Astrocyte of the spinal cord (primary cell): Measurements from ENCODE around the gene CORO2B.

Source experiments
- DNase-seq: peaks from one replicate; pipeline ENCODE4 v3.0.0; 2011; ENCODE audit warnings: low read depth, low spot score
- H3K4me3 ChIP-seq: 2 replicates; pipeline ENCODE4 v1.5.1; 2011; ENCODE audit warnings: low read depth, mild to moderate bottlenecking, low read length, moderate library complexity
- in situ Hi-C: cut with HindIII; loops from 2 replicates; pipeline ENCODE4 v1.10.0; 2017; ENCODE audit warnings: low sequenced_read_pairs
- TF ChIP-seq, protein P1 (sequence below): IDR thresholded peaks from 2 replicates; pipeline ENCODE4 v1.5.1; 2012; ENCODE audit warnings: low read depth, mild to moderate bottlenecking, low read length, inconsistent platforms

The CORO2B gene

DNA sequence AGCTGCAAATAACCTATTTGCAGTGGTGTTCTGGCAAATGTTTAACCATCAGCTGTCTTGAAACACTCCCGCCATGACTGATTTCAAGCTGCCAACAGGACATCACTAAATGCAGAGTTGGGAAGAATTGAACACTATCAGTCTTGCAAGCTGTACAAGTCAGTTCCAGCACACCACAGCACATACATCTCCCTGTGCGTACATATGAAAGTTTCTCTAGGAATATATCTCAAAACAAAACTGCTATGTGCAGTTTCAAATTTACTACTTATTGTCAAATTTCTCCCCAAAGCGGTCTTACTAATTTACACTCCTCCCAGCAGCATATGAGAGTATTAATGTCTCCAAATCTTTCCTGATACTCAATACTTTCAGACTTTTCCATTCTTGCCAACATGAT is 30.4 kb upstream of the CORO2B start:
- in situ Hi-C loops, result no loop called here
- DNase-seq, result no peak
- TF ChIP-seq, protein P1, sequence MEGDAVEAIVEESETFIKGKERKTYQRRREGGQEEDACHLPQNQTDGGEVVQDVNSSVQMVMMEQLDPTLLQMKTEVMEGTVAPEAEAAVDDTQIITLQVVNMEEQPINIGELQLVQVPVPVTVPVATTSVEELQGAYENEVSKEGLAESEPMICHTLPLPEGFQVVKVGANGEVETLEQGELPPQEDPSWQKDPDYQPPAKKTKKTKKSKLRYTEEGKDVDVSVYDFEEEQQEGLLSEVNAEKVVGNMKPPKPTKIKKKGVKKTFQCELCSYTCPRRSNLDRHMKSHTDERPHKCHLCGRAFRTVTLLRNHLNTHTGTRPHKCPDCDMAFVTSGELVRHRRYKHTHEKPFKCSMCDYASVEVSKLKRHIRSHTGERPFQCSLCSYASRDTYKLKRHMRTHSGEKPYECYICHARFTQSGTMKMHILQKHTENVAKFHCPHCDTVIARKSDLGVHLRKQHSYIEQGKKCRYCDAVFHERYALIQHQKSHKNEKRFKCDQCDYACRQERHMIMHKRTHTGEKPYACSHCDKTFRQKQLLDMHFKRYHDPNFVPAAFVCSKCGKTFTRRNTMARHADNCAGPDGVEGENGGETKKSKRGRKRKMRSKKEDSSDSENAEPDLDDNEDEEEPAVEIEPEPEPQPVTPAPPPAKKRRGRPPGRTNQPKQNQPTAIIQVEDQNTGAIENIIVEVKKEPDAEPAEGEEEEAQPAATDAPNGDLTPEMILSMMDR, result no peak
- H3K4me3 ChIP-seq, result no peak overlapping the region

DNA sequence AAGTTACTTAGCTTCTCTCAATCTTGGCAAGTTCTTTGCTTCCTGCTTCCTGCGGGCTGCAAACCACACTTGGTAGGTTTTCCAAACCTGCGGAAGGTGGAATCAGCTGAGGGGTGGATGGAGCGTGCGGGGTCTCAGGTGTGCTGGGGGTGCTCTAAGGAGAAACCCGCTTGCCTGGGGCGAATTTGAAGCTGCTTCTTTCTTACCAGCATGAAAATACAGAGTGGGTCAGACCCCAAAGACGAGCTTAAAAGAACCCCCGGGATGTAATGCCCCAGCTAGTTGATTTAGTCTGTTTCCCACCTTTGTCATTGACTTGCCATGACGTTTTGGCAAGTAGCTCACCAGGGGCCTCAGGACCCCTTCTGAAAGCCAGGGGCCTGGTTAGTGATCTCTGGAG is 28.8 kb upstream of the CORO2B start:
- in situ Hi-C loops, result no loop called here
- no peak for DNase-seq
- TF ChIP-seq, protein P1, result no peak
- H3K4me3 ChIP-seq, result no peak overlapping the region

DNA sequence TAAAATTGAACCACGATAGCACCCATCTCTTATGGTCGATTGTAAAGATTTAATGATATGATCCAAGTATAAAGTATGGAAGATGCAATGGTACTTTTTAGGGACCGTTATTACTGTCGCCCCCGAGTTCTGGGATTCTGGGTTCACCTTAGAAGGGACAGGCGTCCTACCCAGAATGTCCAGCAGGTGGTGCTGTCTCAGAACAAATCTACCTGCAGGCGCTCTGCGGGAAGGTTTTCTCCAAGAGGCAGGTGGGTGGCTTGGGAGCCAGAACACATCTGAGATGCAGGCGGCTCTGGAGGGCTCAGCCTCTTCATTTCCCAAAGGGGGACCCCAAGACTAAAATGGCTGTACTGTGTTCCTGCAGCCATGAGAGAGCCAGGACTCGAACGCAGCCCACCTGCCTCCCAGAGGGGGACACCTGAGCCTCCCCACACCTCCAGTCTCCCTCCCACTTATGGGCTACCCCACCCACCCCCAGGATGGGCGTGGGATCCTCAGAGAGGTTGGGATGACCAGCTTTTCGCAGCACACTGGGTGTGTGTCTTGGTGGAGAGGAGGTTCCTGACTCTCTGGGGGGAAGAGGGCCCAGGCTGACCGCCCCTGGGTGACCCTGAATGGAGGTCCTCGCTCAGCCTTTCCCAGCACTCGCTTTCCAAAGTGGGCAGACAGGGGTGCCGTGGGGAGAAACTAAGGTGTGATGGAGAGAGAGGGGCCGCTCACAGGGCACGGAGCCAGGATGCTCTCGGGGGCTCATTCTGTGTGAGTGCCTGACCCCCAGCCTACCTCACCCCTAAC is 28.1 kb upstream of the CORO2B start:
- in situ Hi-C loops, result no loop called here
- TF ChIP-seq, protein P1, result peak; percentile 90
- peak; percentile 39 for DNase-seq
- H3K4me3 ChIP-seq, result no peak overlapping the region

GRCh38 chr15:68551296-68551635 is 27.5 kb upstream of the CORO2B start:
- TF ChIP-seq, protein P1, result no peak
- in situ Hi-C loops, result no loop called here
- no peak overlapping the region for H3K4me3 ChIP-seq
- no peak for DNase-seq

DNA sequence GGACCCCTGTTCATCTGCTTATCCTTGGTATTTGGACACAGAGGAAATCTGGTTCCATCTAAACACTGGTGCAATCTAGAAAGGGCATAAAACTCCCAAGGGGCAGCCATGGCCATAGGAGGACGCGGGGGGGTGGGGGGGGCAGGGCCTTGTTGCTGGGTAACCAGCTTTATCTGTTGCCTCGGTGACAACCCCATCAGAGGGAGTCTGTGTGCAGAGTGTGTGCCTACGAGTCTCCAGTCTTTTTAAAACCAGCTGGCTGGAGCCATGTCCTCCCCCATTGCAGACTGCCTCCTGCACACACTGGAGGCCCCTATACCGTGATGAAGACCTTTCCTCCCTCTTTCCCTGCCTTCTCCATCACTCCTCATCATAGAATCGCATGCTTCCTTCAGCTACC is 26.4 kb upstream of the CORO2B start:
- H3K4me3 ChIP-seq, result no peak overlapping the region
- no peak for DNase-seq
- TF ChIP-seq, protein P1, result no peak
- in situ Hi-C loops, result no loop called here

GRCh38 chr15:68552773-68553172 is 26.0 kb upstream of the CORO2B start:
- in situ Hi-C loops, result no loop called here
- DNase-seq, result peak; percentile 45
- no peak overlapping the region for H3K4me3 ChIP-seq
- TF ChIP-seq, protein P1, result no peak
